Upper lobe of left lung (tissue), 6 donors: ENCODE measurements around the gene RTTN. TPM values are rescaled to one million over a fixed set of nuclear protein-coding genes. Genes with fewer than 3 reads are reported as not detected.

Source experiments
- ATAC-seq, 2 donors: fragments of 200-7000 bp; cut with Tn5 transposase; one replicate each; pipeline ENCODE4 v1.9.1; 2022; ENCODE audit warnings: mild to moderate bottlenecking in 2 of 2, moderate library complexity in 2 of 2; ENCODE audit not compliant: low FRiP score in 2 of 2
- DNase-seq, 2 donors: peaks; one replicate each; pipeline ENCODE4 v3.0.0-alpha.2; 2019 to 2020
- H3K27ac ChIP-seq, 4 donors: fragments of 200-600 bp; sonication (generic); one replicate each; pipeline ENCODE4 v1.5.1; 2016 to 2019
- H3K27me3 ChIP-seq, 4 donors: fragments of 200-600 bp; sonication (generic); one replicate each; pipeline ENCODE4 v1.5.1; 2017 to 2019
- H3K36me3 ChIP-seq, 4 donors: fragments of 200-600 bp; sonication (generic); one replicate each; pipeline ENCODE4 v1.5.1; 2016 to 2019
- H3K4me1 ChIP-seq, 4 donors: fragments of 200-600 bp; sonication (generic); one replicate each; pipeline ENCODE4 v1.5.1; 2018 to 2019
- H3K4me3 ChIP-seq, 4 donors: fragments of 200-600 bp; sonication (generic); one replicate each; pipeline ENCODE4 v1.5.1; 2017 to 2019; ENCODE audit warnings: mild to moderate bottlenecking in 2 of 4, moderate library complexity in 1 of 4
- H3K9me3 ChIP-seq, 4 donors: fragments of 200-600 bp; sonication (generic); one replicate each; pipeline ENCODE4 v1.5.1; 2018 to 2019
- CTCF ChIP-seq, 6 experiments: fragments of 450-650 bp in 4 of 6; fragments of 200-600 bp in 2 of 6; sonication (generic) in 2 of 6; IDR thresholded peaks; one replicate each; pipeline ENCODE4 v1.5.1; 2016 to 2019; ENCODE audit warnings: antibody characterized with exemption in 6 of 6
- EP300 ChIP-seq, 4 donors: sonication (generic); formaldehyde crosslinking; IDR thresholded peaks; one replicate each; pipeline ENCODE4 v1.5.1; 2017; ENCODE audit warnings: antibody characterized with exemption in 4 of 4, control low read depth in 2 of 4
- POLR2A ChIP-seq, 4 donors: fragments of 450-650 bp; IDR thresholded peaks; one replicate each; pipeline ENCODE4 v1.5.1; 2016 to 2017; ENCODE audit warnings: antibody characterized with exemption in 4 of 4, mild to moderate bottlenecking in 2 of 4
- POLR2AphosphoS5 ChIP-seq, 2 donors: sonication (generic); formaldehyde crosslinking; IDR thresholded peaks; one replicate each; pipeline ENCODE4 v1.5.1; 2017; ENCODE audit warnings: antibody characterized with exemption in 2 of 2
- WGBS, 2 donors: methylation state at CpG; one replicate each; pipeline ENCODE4 v1.1.5; 2017 to 2018; 5-methylcytosine and 5-hydroxymethylcytosine counted together
- total RNA-seq, 6 donors: library from RNA; depleted of rRNA in 4 of 6; stranded (reverse); fragments of >200 nt in 4 of 6; gene quantifications; one replicate each; pipeline versions ENCODE4 v1.1.0 to v1.2.1, GENCODE V29; 2016 to 2021
- donor health status: DM: no; HTN: no; CAD: no; lungs with moderate emphysema.
- donor health status: DM: no; HTN: yes; CAD: no; lungs with severe emphysema.

The RTTN gene
- total RNA-seq, 6 donors from 2014 or later, result 8.3 to 32.9 (median 12.5) TPM

- no peaks in the 10 kb centered on the region for H3K27me3 ChIP-seq
- H3K36me3 ChIP-seq, result no peaks in the 10 kb centered on the region
- WGBS, 2 donors, result 25 to 30% methylated on average over 12 of the region's 12 CpGs
- H3K9me3 ChIP-seq, result no peaks in the 10 kb centered on the region
- no peak for TF ChIP-seq EP300 (IDR thresholded peaks at IDR 0.05)
- no peak for TF ChIP-seq POLR2A (IDR thresholded peaks at IDR 0.05)
- no peak for TF ChIP-seq CTCF (IDR thresholded peaks at IDR 0.05)
- TF ChIP-seq POLR2AphosphoS5 (IDR thresholded peaks at IDR 0.05), result no peak
- H3K4me1 ChIP-seq, result no peaks in the 10 kb centered on the region
- no peak overlapping the region for H3K27ac ChIP-seq
- DNase-seq, result no peak
- H3K4me3 ChIP-seq, result no peak overlapping the region
- no peak for ATAC-seq
These were observed 15.8 kb upstream of the RTTN start for GRCh38 chr18:70221156-70221914.

- ATAC-seq, result no peak
- Histone ChIP-seq H3K9me3 (no peaks in the 10 kb centered on the region), H3K27me3 (no peaks in the 10 kb centered on the region), H3K36me3 (no peaks in the 10 kb centered on the region), H3K4me1 (no peaks in the 10 kb centered on the region), H3K4me3 (no peak overlapping the region), H3K27ac (no peak overlapping the region)
- TF ChIP-seq EP300 (IDR thresholded peaks at IDR 0.05) (no peak), POLR2AphosphoS5 (IDR thresholded peaks at IDR 0.05) (no peak), POLR2A (IDR thresholded peaks at IDR 0.05) (no peak), CTCF (IDR thresholded peaks at IDR 0.05) (no peak)
- no peak for DNase-seq
- WGBS, 2 donors, result 84 to 90% methylated on average over 5 of the region's 5 CpGs
These were observed 15.1 kb upstream of the RTTN start for GRCh38 chr18:70220628-70221027.

GRCh38 chr18:70219688-70220087 lies 14.2 kb upstream of the RTTN start:
- TF ChIP-seq POLR2A (IDR thresholded peaks at IDR 0.05) (no peak), EP300 (IDR thresholded peaks at IDR 0.05) (no peak)
- 91 to 93% methylated on average over 4 of the region's 4 CpGs for WGBS, 2 donors
- H3K27ac ChIP-seq, result no peak overlapping the region
- H3K27me3 ChIP-seq, result no peaks in the 10 kb centered on the region
- H3K4me3 ChIP-seq, result no peak overlapping the region
- no peaks in the 10 kb centered on the region for H3K9me3 ChIP-seq
- no peak for ATAC-seq
- DNase-seq, result no peak
- no peaks in the 10 kb centered on the region for H3K36me3 ChIP-seq
- no peaks in the 10 kb centered on the region for H3K4me1 ChIP-seq

GRCh38 chr18:70216788-70217187 lies 11.3 kb upstream of the RTTN start:
- ATAC-seq, result no peak
- Histone ChIP-seq H3K36me3 (no peaks in the 10 kb centered on the region), H3K27ac (no peak overlapping the region), H3K4me3 (no peak overlapping the region), H3K27me3 (no peaks in the 10 kb centered on the region), H3K4me1 (no peaks in the 10 kb centered on the region), H3K9me3 (no peaks in the 10 kb centered on the region)
- WGBS, 2 donors, result 82 to 87% methylated on average over 2 of the region's 2 CpGs
- TF ChIP-seq POLR2A (IDR thresholded peaks at IDR 0.05) (no peak), EP300 (IDR thresholded peaks at IDR 0.05) (no peak), POLR2AphosphoS5 (IDR thresholded peaks at IDR 0.05) (no peak), CTCF (IDR thresholded peaks at IDR 0.05) (no peak)
- no peak for DNase-seq

- Histone ChIP-seq H3K36me3 (no peaks in the 10 kb centered on the region), H3K4me1 (peaks cover 6 to 20% (median 11%) of the 10 kb centered on the region in 4 donors), H3K9me3 (no peaks in the 10 kb centered on the region), H3K27ac (no peak overlapping the region), H3K4me3 (no peak overlapping the region), H3K27me3 (no peaks in the 10 kb centered on the region)
- no peak for DNase-seq
- WGBS, 2 donors, result 81 to 99% methylated on average over 4 of the region's 4 CpGs
- no peak for ATAC-seq
- TF ChIP-seq POLR2AphosphoS5 (IDR thresholded peaks at IDR 0.05), result no peak
These were observed 1.7 kb upstream of the RTTN start for GRCh38 chr18:70207181-70207580.

- no peak for ATAC-seq
- WGBS, 2 donors, result 0% methylated on average over 1 of the region's 1 CpG
- no peak for TF ChIP-seq POLR2A (IDR thresholded peaks at IDR 0.05)
- TF ChIP-seq POLR2AphosphoS5 (IDR thresholded peaks at IDR 0.05), result no peak
- TF ChIP-seq EP300 (IDR thresholded peaks at IDR 0.05), result no peak
- TF ChIP-seq CTCF (IDR thresholded peaks at IDR 0.05), result no peak
- Histone ChIP-seq H3K36me3 (peaks cover 0 to 43% (median 6%) of the 10 kb centered on the region in 4 donors), H3K27me3 (no peaks in the 10 kb centered on the region), H3K4me1 (peaks cover 6 to 13% (median 8%) of the 10 kb centered on the region in 4 donors), H3K27ac (no peak overlapping the region), H3K9me3 (no peaks in the 10 kb centered on the region), H3K4me3 (no peak overlapping the region)
- no peak for DNase-seq
These were observed 5.2 kb downstream of the RTTN start for GRCh38 chr18:70200286-70200685.
